Smooth muscle cell (in vitro differentiated cells): ENCODE data around the gene FNDC3B. TPM values are rescaled to one million over a fixed set of nuclear protein-coding genes. Genes with fewer than 3 reads are reported as not detected.

Source experiments
- DNase-seq: peaks from one replicate; lab custom pipeline; 2025; ENCODE audit not compliant: unreplicated experiment; lab: John Stamatoyannopoulos, UW
- H2AFZ ChIP-seq: fragments of 200-600 bp; sonication (generic); 2 replicates; pipeline ENCODE4 v1.6.0; 2016; ENCODE audit warnings: antibody characterized with exemption, low read depth, mild to moderate bottlenecking
- H3F3A ChIP-seq: fragments of 200-600 bp; sonication (generic); 2 replicates; pipeline ENCODE4 v1.6.0; 2017; ENCODE audit warnings: antibody characterized with exemption, low read depth
- H3K27ac ChIP-seq: fragments of 200-600 bp; sonication (generic); 2 replicates; pipeline ENCODE4 v1.5.1; 2016; ENCODE audit warnings: low read depth, mild to moderate bottlenecking
- H3K27me3 ChIP-seq: fragments of 200-600 bp; sonication (generic); 2 replicates; pipeline ENCODE4 v1.6.1; 2016; ENCODE audit warnings: low read depth, mild to moderate bottlenecking
- H3K36me3 ChIP-seq: fragments of 200-600 bp; sonication (generic); 2 replicates; pipeline ENCODE4 v1.5.1; 2016; ENCODE audit warnings: low read depth
- H3K4me1 ChIP-seq: fragments of 200-600 bp; sonication (generic); 2 replicates; pipeline ENCODE4 v1.5.1; 2016; ENCODE audit warnings: low read depth
- H3K4me2 ChIP-seq: fragments of 200-600 bp; sonication (generic); 2 replicates; pipeline ENCODE4 v1.6.0; 2016; ENCODE audit warnings: mild to moderate bottlenecking
- H3K4me3 ChIP-seq: fragments of 200-600 bp; sonication (generic); 2 replicates; pipeline ENCODE4 v1.5.1; 2016; ENCODE audit warnings: mild to moderate bottlenecking
- H3K79me2 ChIP-seq: fragments of 200-600 bp; sonication (generic); 2 replicates; pipeline ENCODE4 v1.6.0; 2016; ENCODE audit warnings: low read depth, mild to moderate bottlenecking
- H3K9ac ChIP-seq: fragments of 200-600 bp; sonication (generic); 2 replicates; pipeline ENCODE4 v1.6.0; 2016; ENCODE audit warnings: low read depth
- H3K9me3 ChIP-seq: fragments of 200-600 bp; sonication (generic); replicated peaks from 2 replicates; pipeline ENCODE4 v1.5.1; 2016; ENCODE audit warnings: low read depth
- H4K20me1 ChIP-seq: fragments of 200-600 bp; sonication (generic); 2 replicates; pipeline ENCODE4 v1.6.0; 2016; ENCODE audit warnings: low read depth
- WGBS: methylation state at CpG from one replicate; pipeline ENCODE4 v1.1.7; 2016; ENCODE audit warnings: low lambda C conversion rate; 5-methylcytosine and 5-hydroxymethylcytosine counted together
- polyA plus RNA-seq: library from polyadenylated mRNA; unstranded; fragments of >200 nt; fragmentation: Nextera tagmentation; extraction: Ambion mirVana; gene quantifications from 2 replicates; pipeline ENCODE4 v1.2.1, GENCODE V29; 2016
- total RNA-seq: library from RNA; depleted of rRNA; stranded (reverse); fragments of >200 nt; gene quantifications from 2 replicates; pipeline ENCODE4 v1.2.3, GENCODE V29; 2014
- TF ChIP-seq, protein P1 (sequence below): fragments of 200-600 bp; sonication (generic); IDR thresholded peaks from 2 replicates; pipeline ENCODE4 v1.5.1; 2017; ENCODE audit warnings: borderline replicate concordance, mild to moderate bottlenecking, antibody characterized with exemption; ENCODE audit not compliant: insufficient read depth, poor library complexity, severe bottlenecking

FNDC3B gene
- total and polyA plus RNA-seq, 2 experiments from 2014 or later, result 149 to 294 TPM

DNA sequence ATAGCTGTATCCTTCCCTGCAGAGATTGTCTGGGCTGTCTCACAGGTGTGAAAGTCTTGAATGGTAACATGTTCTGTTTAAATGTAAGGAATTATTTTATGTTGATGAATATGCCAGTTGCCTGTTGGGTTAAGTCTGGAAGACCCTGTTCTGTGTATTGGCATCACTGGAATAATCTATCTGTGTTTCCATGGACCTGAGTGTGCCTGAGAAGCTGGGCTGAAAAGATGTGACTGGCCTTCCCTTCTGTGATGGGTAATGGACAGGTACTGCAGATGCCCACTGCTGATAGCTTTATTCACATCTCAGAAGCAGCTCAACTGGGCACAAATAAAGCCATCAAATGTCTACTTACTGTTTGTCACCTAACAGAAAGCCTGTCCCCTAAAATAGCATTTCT, 196.3 kb downstream of the FNDC3B start:
- Histone ChIP-seq H3K79me2 (peaks cover 99% of the 10 kb centered on the region), H3K27ac (peak overlapping the region; percentile 56), H3K4me3 (no peak overlapping the region), H3K36me3 (peaks cover 6% of the 10 kb centered on the region), H3F3A (peaks cover 20% of the 10 kb centered on the region), H4K20me1 (peaks cover 98% of the 10 kb centered on the region), H3K4me2 (no peak overlapping the region), H3K27me3 (no peaks in the 10 kb centered on the region), H3K9me3 (no peaks in the 10 kb centered on the region), H3K4me1 (peaks cover 9% of the 10 kb centered on the region), H3K9ac (no peak overlapping the region), H2AFZ (no peak overlapping the region)
- TF ChIP-seq, protein P1, sequence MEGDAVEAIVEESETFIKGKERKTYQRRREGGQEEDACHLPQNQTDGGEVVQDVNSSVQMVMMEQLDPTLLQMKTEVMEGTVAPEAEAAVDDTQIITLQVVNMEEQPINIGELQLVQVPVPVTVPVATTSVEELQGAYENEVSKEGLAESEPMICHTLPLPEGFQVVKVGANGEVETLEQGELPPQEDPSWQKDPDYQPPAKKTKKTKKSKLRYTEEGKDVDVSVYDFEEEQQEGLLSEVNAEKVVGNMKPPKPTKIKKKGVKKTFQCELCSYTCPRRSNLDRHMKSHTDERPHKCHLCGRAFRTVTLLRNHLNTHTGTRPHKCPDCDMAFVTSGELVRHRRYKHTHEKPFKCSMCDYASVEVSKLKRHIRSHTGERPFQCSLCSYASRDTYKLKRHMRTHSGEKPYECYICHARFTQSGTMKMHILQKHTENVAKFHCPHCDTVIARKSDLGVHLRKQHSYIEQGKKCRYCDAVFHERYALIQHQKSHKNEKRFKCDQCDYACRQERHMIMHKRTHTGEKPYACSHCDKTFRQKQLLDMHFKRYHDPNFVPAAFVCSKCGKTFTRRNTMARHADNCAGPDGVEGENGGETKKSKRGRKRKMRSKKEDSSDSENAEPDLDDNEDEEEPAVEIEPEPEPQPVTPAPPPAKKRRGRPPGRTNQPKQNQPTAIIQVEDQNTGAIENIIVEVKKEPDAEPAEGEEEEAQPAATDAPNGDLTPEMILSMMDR, result no peak
- DNase-seq, result no peak

DNA sequence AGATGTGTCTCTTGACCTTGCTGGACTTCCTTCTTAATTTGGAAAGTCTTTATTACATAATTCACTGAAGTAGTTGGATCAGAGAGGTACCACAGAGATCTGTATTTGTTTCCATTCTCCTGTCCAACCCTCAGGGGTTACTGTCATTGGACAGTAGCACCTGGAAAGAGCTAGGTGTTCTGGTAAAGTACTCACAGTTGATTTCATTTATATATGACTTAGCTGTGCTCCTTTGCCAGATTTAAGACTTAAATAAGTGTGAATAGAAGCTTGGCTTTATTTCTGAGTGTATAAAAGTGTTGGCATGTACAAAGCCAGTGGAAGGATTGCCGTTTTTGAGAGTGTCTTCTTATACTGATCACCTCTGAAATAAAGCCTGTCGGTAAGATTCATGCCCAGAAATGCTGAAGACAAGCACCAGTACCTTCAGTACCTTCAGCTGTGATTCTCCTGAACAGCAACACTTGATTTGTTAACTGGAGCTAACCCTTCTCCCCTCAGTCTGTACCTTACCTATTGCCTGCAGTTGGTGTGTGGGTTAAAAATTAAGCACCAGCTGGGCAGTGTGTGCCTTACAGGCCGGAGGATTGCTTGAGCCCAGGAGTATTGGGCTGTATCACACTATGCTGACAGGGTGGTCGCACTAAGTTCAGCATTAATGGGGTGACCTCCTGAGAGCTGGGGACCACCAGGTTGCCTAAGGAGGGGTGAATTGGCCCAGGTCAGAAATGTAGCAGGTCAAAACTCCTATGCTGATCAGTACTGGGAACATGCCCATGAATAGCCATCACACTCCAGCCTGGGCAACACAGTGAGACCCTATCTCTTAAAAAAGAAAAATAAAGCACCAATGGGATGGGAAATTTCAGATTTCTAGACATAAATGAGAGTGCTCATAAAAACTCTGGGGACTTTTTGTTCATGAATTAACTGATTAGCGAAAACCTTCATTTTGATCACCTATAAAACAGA, 197.7 kb downstream of the FNDC3B start:
- H3K9me3 ChIP-seq, result no peaks in the 10 kb centered on the region
- H3K27me3 ChIP-seq, result no peaks in the 10 kb centered on the region
- peaks cover 9% of the 10 kb centered on the region for H3K4me1 ChIP-seq
- DNase-seq, result no peak
- peaks cover 98% of the 10 kb centered on the region for H4K20me1 ChIP-seq
- TF ChIP-seq, protein P1, result no peak
- H3K4me3 ChIP-seq, result no peak overlapping the region
- peaks cover 15% of the 10 kb centered on the region for H3F3A ChIP-seq
- 99% methylated on average over 5 of the region's 5 CpGs for WGBS
- no peak overlapping the region for H3K9ac ChIP-seq
- H3K79me2 ChIP-seq, result peaks cover 99% of the 10 kb centered on the region
- H3K4me2 ChIP-seq, result no peak overlapping the region
- peak overlapping the region; percentile 56 for H3K27ac ChIP-seq
- H3K36me3 ChIP-seq, result peaks cover 7% of the 10 kb centered on the region
- no peak overlapping the region for H2AFZ ChIP-seq

DNA sequence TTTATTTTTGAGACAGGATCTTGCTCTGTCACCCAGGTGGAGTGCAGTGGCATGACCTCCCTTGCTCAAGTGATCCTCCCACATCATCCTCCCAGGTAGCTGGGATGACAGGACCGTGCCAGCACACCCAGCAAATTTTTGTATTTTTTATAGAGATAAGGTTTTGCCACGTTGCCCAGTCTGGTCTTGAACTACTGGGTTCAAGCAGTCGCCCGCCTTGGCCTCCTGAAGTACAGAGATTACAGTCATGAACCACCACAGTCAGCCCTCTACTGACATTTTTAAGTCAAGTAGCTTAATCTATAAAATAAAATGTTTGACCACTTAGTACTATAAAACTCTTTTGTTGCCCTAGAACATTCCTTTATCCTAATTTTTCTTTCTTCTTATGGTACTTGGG, 198.8 kb downstream of the FNDC3B start:
- DNase-seq, result no peak
- Histone ChIP-seq H3K4me3 (no peak overlapping the region), H3F3A (peaks cover 6% of the 10 kb centered on the region), H3K9me3 (no peaks in the 10 kb centered on the region), H2AFZ (no peak overlapping the region), H3K4me1 (peaks cover 7% of the 10 kb centered on the region), H3K27ac (peak overlapping the region; percentile 56), H3K4me2 (no peak overlapping the region), H3K79me2 (peaks cover 99% of the 10 kb centered on the region), H3K36me3 (peaks cover 16% of the 10 kb centered on the region), H4K20me1 (peaks cover 97% of the 10 kb centered on the region), H3K27me3 (no peaks in the 10 kb centered on the region), H3K9ac (no peak overlapping the region)
- 93% methylated on average over 4 of the region's 4 CpGs for WGBS
- TF ChIP-seq, protein P1, result no peak
